NCI-H1417 treated with DMSO at 0.1 percent for 48 hours (cell line): ENCODE results near the gene PGM2.
"Not testable (repeated sequence)": the region's sequence is repeated elsewhere in the genome, so short reads cannot be mapped to it uniquely, and the experiment has no call there.

Experiments
- DNase-seq: peaks from one replicate; lab custom pipeline; 2025; lab: John Stamatoyannopoulos, UW

The PGM2 gene

DNA sequence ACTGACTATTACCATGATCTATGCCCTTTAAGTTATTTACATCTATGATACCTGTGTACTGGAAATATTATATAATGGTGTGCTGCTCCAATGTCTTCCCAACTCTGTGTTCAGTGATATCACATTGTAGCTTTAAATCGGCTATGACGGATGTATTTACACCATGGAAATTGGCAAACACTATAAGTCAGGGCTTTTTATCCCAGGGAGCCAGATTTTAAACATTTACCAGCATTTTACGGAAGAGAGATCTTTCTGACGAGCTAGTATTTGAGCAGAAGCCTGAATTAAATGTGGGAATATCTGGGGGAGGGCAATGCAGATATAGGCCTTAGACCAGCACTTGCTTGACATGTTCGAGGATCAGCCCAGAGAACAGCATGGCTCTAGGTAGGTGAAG lies 7.7 kb upstream of the PGM2 start:
- DNase-seq, result no peak

DNA sequence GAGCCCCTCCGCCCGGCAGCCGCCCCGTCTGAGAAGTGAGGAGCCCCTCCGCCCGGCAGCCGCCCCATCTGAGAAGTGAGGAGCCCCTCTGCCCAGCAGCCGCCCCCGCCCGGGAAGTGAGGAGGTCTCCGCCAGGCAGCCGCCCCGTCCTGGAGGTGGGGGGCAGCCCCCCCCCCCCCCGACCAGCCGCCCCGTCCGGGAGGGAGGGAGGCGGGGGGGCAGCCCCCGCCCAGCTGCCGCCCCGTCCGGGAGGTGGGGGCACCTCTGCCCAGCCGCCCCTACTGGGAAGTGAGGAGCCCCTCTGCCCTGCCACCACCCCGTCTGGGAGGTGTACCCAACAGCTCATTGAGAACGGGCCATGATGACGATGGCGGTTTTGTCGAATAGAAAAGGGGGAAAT lies 6.0 kb upstream of the PGM2 start:
- not testable (repeated sequence) for DNase-seq

DNA sequence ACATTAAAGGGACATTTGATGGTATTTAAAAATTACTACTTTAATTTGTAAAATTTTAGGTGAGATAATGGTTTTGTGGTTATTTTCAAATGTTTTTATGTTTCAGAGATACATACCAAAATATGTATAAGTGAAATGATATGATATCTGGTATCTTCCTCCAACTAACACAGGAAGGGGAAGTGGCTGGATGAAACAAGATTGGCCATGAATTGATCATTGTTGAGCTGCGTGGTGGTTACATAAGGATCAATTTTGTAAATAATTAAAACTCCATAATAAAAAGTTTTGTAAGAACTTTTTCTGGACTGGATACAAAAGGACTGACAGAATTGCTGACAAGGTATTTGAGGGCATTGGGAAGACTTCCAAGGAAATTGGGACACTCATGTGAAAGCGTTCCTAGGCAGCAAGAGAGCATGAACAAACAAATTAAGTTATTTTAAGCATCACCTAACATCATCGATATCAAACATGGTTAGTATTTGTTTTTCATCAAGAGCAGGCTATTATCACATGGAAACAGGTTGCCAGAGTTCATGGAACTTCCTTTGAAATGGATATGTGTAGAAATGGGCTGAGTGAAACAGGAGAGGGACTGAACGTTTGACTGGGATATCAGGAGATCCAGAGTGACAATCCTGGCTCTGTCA lies 4.4 kb upstream of the PGM2 start:
- no peak for DNase-seq

DNA sequence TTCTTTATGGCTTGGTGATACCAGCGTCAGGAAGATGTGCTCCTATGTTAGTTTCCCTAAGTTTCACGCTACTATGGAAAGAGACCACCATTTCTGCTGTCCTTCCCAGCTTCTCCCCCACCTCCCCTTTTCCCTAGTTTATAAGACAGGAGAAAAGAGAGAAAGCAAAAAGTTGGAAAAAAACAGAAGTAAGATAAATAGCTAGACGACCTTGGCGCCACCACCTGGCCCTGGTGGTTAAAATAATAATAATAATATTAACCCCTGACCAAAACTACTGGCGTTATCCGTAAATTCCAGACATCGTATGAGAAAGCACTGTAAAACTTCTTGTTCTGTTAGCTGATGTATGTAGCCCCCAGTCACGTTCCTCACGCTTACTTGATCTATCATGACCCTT lies 985 bp upstream of the PGM2 start:
- DNase-seq, result not testable (repeated sequence)

DNA sequence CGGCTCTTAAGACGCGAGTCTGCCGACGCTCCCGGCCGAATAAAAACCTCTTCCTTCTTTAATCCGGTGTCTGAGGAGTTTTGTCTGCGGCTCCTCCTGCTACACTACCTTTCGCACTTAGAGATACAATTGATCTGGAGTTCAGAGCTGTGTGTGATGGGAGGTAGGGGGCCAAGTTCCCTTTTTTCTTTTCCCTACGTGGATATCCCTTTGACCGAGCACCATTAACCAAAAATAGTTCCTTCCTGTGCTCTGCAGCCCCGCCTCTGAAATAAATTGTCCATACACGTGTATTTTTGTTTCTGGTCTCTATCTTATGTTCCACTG lies 555 bp upstream of the PGM2 start:
- no peak for DNase-seq

DNA sequence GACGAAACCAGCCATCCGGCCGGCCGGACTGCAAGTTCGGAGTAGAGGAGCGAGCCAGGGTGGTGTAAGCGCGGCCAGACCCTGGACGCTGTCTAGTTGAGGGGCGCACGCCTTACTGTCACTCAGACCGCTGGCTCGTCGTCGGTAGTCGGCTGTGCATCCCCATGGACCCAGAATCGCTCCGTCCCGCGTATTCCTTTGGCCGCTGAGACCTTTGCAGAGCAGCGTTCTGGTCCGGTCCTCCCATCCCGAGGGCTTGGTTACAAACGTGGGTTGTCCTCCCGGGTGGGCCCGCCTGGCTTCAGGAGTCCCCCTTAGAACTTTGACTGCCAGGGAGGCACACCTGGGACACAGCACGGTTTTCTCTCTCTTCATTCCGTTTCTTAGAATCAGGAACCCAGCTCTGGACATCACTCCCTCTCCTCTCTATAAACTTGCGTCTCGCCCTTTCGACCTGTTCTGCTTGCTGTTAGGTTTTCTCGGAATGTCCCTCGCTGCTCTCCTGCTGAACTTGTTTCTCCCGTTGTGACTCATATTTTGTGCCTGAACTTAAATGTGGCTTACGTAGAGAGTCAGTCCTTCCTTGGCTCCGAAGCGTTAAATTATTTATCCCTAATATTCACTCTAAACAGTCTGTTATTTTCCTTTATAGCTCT lies 672 bp downstream of the PGM2 start:
- no peak for DNase-seq

DNA sequence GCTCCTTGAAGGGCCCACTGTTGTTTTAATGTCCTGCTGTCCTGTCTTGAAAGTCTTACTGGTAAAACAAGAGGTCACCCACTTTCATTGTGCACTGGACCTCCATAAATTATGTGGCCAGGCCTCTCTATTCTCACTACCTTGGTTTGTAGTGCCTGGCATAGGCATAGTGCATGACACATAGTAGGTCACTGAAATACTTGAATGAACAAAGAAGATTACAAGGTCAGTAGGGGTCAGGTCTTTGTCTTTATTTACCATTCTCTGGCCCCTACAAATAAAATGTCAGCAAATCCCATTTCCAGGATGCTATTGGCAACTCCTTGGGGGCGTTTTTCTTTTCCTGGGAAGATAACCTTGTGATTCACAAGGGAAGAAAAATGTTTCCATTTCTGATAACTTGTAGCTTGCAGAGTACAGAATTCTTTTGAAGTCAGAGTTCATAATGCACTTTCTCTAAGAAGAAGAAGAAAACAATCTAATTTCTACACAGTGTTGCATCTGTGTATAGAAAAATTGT lies 1.4 kb downstream of the PGM2 start:
- DNase-seq, result no peak

DNA sequence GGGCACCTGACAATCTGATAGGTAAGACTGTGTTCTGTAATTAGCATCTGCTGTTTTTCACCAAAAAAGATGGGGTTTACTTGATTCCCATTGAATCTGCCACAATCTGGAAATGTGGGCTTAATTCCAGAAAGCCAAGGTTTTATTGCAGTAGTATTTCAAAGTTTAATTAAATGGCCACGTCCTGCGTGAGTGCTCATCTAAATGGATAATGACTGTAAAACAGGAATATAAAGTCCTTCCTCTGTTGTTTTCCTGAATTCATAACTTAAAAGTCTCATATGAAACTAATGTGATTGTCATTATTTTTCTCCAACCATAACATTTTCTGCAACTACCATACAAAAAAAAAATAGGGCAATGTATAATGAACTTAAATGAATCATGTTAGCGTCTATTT lies 2.4 kb downstream of the PGM2 start:
- DNase-seq, result no peak

DNA sequence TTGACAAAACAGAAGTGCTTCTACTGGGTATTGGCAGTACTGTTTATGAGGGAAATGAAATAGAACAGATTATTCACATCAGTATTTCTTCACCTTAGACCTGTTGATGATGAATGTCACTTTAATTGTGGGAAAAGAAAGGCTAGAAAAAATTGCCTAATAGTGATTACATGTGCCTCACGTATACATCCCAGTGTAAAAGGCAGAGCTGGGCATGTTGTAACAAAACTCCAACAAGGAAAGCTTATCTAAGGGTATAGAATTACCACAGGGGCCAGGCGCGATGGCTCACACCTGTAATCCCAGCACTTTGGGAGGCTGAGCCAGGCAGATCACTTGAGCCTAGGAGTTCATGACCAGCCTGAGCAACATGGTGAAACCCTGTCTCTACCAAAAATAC lies 4.2 kb downstream of the PGM2 start:
- DNase-seq, result no peak

DNA sequence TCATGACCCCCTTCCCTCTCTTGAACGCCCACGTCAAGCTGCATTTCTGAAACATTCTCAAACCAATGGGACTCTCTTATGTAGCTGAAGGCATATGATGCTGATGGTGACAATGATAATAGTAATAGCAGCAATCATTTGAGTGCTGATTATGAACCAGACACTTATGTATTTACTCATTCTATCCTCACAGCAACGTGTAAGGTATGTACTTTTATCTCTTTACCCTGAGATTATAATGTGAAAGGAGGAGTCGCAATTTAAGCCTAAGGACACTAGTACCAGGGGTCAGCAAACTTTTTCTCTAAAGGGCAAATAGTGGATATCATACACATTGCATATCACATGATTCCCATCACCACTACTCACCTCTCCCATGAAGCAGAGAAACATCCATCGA lies 8.5 kb downstream of the PGM2 start:
- no peak for DNase-seq

DNA sequence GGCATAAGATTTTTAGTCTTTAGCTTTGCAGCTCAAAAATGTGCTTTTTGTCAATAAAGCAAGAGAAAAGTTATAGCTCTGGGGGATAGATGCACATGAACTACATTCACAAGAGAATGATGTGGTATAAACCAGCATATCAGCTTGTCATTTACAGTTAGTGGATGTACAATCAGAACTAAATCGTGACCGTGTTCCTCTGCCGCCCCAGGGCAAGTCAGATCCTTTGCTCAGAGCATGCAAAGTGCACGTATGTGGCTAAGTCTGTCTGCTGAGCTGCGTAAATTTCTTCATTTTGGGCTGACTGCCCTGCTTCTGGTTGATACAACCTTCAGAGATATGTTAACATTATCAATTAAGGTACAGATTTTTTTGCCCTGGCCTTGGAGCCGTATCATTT lies 9.3 kb downstream of the PGM2 start:
- DNase-seq, result no peak

DNA sequence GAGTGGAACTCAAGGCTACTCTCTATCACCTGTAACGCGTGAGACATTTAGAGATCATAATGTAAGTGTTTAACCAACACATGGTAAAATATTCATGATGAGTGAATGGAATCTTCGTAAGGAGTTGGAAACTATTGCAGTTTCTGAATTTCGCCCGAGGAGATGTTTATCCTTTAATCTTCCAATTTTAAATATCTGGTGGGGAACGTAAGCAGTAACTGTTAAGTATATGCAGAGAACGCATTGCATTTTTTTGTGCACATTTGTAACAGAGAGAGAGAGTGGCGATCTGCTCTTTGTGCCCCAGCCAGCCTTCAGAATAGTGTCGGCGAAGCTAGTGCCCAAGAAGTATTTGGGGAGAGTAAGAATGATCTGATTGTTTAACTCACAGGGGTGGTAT lies 9.8 kb downstream of the PGM2 start:
- no peak for DNase-seq

DNA sequence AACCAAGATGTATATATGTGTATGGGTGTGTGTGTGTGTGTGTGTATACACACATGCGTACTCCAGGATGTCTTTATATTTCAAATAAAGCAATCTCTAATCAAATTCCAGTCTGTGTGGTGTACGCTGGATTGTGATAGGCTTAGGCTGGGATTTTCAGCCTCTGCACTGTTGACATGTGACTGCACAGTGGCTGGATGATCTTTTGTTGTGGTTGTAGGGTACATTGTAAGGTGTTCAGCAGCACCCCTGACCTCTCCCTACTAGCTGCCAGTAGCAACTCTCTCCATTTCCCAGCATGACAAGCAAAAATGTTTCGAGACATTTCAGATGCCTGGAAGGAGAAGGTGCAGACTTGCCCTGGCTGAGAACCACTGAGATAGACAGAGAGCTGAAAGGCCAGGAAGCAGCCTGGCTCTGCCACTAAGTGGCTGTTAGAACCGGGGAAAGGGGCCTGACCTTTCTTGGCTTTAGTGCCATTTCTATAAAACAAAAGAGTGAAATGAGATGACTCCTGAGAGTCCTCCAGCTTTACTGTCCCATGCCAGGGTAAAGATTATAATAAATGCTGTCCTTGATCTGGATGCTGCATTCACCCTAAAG lies 10.5 kb downstream of the PGM2 start:
- DNase-seq, result no peak

DNA sequence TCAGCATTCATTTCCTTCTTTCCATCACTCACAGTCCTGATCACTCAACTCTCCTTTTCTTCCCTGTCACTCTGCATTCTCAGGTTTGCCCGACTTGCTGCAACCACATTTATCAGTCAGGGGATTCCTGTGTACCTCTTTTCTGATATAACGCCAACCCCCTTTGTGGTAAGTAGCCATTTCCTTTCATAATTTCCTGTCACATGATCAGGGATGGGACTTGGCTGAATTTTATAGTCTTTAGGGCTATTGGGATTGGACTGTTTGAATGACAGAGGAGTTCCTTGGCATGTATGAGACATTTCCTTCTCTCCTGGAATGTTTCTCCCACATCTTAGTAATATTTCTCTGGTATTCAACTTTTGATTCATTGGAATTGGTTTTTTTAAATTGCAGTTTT lies 11.0 kb downstream of the PGM2 start:
- no peak for DNase-seq

DNA sequence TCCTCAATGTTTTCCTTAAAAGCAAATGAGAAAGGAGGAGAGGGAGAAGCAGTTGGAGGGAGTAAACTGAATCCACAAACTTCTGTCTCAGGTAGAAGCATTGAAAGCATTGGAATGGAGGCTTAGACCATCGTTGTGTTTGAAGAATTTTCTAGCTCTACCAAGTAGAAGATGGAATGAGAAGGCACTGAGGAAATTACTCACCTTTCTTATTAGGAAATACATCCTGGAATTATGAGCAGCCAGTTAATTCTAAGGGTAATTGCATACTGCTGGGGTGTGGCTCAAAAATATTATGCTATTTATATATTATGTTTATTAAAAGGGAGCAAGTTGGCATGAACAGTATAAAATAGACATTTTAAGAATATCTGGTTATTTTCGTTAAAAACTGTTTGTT lies 12.9 kb downstream of the PGM2 start:
- no peak for DNase-seq

DNA sequence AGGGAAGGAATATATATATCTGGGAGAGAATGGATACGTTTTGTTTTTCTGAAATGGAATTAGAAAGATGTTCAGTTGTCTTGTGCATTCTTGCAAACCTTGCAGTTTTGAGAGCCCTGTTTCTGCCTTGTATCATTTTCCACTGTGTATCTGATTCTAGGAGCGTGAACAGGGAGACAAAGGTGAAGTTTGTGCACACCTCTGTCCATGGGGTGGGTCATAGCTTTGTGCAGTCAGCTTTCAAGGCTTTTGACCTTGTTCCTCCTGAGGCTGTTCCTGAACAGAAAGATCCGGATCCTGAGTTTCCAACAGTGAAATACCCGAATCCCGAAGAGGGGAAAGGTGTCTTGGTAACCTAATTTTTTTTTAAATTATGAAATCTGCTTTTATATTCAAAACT lies 17.7 kb downstream of the PGM2 start:
- no peak for DNase-seq

DNA sequence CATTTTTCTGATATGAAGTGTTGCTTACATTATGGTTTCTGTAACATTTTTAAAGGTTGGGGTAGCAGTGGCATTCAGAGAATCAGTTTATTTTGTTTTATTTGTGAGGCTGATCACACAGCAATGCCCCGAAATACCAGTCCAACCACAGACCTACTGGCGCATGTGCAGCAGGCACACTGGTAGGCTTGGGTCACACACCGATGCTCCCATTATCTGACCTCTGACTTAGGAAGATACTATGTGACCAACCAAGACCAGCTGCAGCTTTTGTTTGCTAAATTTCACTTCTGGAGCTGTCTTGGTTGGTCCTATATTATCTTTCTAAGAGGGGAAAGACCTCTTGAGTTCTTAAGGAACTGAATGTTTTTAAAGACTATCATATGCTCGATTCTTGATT lies 18.7 kb downstream of the PGM2 start:
- DNase-seq, result no peak

DNA sequence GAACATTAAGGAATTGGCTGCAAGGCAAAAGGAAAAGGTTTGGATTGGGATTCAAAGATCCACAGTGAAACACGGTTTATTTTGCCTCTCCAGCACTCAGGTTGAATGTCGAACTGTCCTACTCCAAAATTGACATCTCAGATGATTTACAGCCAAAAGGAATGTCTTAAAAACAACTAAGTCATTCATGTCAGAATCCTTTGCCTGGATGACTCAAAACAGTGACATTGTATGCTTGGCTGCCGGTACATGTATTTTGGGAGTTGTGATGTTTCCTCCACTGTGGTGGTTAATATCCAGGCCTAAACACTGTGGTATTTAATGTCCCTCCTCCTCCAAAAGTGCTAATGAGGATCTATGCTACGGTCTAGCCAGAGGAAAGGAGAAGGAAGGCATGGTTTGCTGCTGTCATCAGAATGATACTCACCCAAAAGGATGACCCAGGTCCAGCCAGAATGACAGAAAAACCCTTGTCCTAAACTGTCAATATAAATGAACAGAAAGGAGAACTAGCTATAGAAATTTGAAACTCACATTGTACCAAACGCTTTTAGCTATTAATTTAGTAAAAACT lies 20.9 kb downstream of the PGM2 start:
- DNase-seq, result no peak

DNA sequence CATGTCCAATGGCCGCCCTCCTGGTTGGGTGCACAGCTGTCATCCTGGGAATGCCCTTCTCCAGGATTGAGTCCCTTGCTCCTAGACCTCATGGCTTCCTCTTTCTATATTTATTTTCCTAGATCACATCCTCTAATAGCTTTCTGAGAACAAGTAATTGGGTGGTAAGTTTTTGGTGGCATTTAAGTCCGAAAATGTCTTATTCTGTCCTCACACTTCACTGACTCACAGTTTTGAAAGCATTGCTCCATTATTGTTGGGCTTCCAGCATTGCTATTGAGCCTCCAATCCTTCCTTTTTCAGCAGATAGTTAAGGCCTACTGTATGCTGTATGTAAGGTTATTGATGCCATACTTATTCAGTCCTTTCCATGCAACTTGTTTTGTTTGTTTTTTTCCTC lies 25.9 kb downstream of the PGM2 start:
- no peak for DNase-seq

DNA sequence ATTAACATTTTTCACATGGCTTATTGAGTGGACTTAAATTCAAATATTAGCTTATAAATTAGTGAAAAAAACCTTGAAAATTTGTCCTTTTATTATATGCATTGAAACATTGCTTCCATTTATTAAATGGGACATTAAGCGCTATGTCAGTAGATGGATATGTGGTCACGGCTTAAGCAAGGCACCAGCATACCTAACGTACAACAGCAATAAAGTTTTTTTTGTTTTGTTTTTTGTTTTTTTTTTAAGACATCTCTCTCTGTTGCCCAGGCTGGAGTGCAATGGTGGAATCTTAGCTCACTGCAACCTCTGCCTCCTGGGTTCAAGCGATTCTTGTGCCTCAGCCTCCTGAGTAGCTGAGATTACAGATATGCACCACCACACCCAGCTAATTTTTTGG lies 31.6 kb downstream of the PGM2 start:
- no peak for DNase-seq

DNA sequence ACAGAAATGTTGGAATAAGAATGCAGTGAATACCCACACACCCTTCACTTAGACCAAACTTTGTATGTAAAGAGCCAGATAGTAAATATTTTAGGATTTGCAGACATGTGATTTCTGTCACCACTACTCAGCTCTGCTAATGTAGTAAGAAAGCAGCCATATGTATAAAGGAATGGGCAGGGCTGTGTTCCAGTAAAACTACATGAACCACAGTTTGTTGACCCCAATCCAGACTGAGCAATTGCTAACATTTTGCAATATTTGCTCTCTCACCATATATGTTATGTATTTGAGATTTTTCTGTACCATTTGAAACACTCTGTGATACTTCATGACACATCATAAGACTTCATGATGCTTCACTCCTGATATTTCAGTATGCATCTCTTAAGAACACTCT lies 32.4 kb downstream of the PGM2 start:
- DNase-seq, result no peak

DNA sequence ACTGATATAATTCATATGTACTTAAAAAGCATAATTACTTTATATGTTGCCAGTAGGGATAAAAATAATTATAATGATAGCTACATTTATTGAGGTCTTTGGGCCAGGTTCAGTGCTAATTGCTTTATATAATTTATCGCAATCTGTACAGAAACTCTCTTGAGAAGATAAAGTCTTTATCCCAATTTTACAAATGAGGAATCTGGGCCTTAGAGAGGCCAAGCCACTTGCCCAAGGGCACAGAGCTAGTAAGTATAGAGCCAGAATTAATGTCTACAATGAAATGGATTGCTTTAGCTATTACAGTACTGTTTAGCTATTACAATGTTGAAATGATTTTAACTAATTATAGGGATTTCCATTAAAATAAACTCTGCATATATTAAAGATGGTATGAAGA lies 33.8 kb downstream of the PGM2 start:
- DNase-seq, result no peak

DNA sequence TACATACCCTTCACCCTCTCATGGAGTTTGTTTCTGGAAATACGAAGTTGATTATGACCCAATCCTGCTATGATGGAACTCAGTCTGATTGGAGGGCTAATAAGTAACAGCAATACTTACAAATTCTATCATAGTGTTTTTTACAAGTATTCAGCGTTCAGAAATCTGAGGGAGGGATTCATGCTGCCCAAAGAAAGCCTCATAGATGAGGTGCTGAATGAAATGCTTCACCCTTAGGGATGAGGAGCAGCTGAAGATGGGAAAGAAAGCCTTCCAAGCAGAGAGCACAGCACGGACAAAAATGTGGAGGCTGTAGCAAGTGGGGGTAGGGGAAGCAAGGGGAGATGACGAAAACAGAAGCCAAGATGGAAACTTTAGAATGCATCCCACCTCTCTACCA lies 36.5 kb downstream of the PGM2 start:
- DNase-seq, result no peak

DNA sequence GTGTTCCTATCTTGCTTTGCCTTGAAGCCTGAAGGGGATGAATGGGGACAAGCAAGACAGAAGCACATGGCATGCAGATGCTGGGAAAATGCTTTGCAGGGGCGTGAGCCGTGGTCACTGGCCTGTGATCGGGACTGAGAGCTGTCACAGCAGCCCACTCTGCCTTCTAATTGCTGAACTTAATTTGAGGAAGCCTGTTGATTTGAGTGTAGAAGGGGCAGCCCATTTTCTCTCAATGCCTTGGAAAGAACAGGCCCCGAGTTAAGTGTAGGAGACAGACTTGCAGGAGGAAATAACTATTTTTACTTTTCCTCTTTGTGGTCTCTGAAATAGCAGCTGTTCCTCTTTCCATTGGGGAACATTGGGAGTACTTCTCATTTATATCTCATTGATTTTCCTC lies 38.3 kb downstream of the PGM2 start:
- no peak for DNase-seq
